ENCODE measurements around the gene CENPX. TPM values are rescaled to one million over a fixed set of nuclear protein-coding genes. Genes with fewer than 3 reads are reported as not detected.

Gene CENPX
- total and polyA plus RNA-seq, 2 of the 13 experiments (the other 11 are each of a cell fraction or from before 2014, with no cell fraction given) = 92.7 to 170 TPM

- peak overlapping the region; percentile 95 for H3K27ac ChIP-seq (ENCODE audit: extremely low read length, insufficient read depth, low read length)
- peak overlapping the region; percentile 70 for H3K4me2 ChIP-seq (ENCODE audit: low read depth, low read length)
- peaks cover 75% of the 10 kb centered on the region for H3K79me2 ChIP-seq (ENCODE audit: insufficient read depth, low read length)
- H3K4me1 ChIP-seq (ENCODE audit: insufficient read depth, low read length) = peaks cover 99% of the 10 kb centered on the region
- CTCF ChIA-PET (ENCODE audit: low intra/inter-chr PET ratio, low total read pairs) = interaction anchor here (5.6 kb wide), 1 partner anchor 38 kb away, joined by 73 read pairs; the partner anchor contains the start of gene NOTUM
- no peaks in the 10 kb centered on the region for H4K20me1 ChIP-seq (ENCODE audit: insufficient read depth, low read length)
- DNase-seq (ENCODE audit: low spot score) (no peak), FAIRE-seq (no peak), ATAC-seq (no peak)
- H3K9ac ChIP-seq (ENCODE audit: insufficient read depth, low read depth, low read length) = peak overlapping the region; percentile 80
- H3K36me3 ChIP-seq (replicated peaks in 1 of 2; ENCODE audit: control insufficient read depth in 1 of 2, insufficient read depth in 2 of 2, low read length in 2 of 2) = no peaks in the 10 kb centered on the region
- no peaks in the 10 kb centered on the region for H3K9me3 ChIP-seq (ENCODE audit: low read length)
- no peak overlapping the region for H2AFZ ChIP-seq (ENCODE audit: low read length)
- H3K27me3 ChIP-seq (ENCODE audit: control insufficient read depth in 1 of 2, insufficient read depth in 2 of 2, low read length in 2 of 2) = no peaks in the 10 kb centered on the region
- POLR2A ChIA-PET = interaction anchor here (3.2 to 16.1 kb wide), 7 partner anchors 19 to 44 kb away, joined by 11 to 470 read pairs (median 356); partner anchors contain the start of genes ASPSCR1, CENPX, LRRC45 and NOTUM
- BruUV-seq (replicated peaks) = no TSS peak
- in situ Hi-C loops (cut with HindIII; ENCODE audit: extremely low pct_ligation_motif_present, low pct_unique_long_range_greater_than_20kb) (loop anchor here (5.0 kb wide), 1 partner anchor 41 kb away; no protein-coding TSS in a partner anchor), intact Hi-C loops (cut with micrococcal nuclease; ENCODE audit: unreplicated experiment) (no loop called here)
- 82% methylated on average over 7 of the region's 7 CpGs for WGBS (ENCODE audit: low lambda C conversion rate)
- TF ChIP-seq ZNF460 (CRISPR knock-in tag; IDR thresholded peaks at IDR 0.05; ENCODE audit: borderline replicate concordance) (no peak), AHR (CRISPR knock-in tag; IDR thresholded peaks at IDR 0.05) (no peak), PAWR (CRISPR knock-in tag; IDR thresholded peaks at IDR 0.05; ENCODE audit: borderline replicate concordance) (no peak), ZNF501 (CRISPR knock-in tag; IDR thresholded peaks at IDR 0.05) (no peak), HDAC2 (CRISPR knock-in tag; IDR thresholded peaks at IDR 0.05) (no peak), TSC22D2 (CRISPR knock-in tag; IDR thresholded peaks at IDR 0.05; ENCODE audit: borderline replicate concordance) (0 out of 2 replicates have a peak, but pooled peaks have one; percentile 24), TFDP1 (CRISPR knock-in tag; IDR thresholded peaks at IDR 0.05; ENCODE audit: borderline replicate concordance) (no peak), ZMYM3 (CRISPR knock-in tag; IDR thresholded peaks at IDR 0.05) (no peak), ZNF224 (CRISPR knock-in tag; IDR thresholded peaks at IDR 0.05) (no peak), PRPF4 (IDR thresholded peaks at IDR 0.05; ENCODE audit: low read depth, low read length, poor library complexity, severe bottlenecking) (peak; percentile 96), CENPBD1 (CRISPR knock-in tag; IDR thresholded peaks at IDR 0.05; ENCODE audit: borderline replicate concordance, low read depth) (no peak), JUND (CRISPR knock-in tag; IDR thresholded peaks at IDR 0.05) (no peak), REXO4 (CRISPR knock-in tag; IDR thresholded peaks at IDR 0.05; ENCODE audit: borderline replicate concordance) (no peak), ZKSCAN1 (IDR thresholded peaks at IDR 0.05; ENCODE audit: low read length) (no peak), PATZ1 (CRISPR knock-in tag; IDR thresholded peaks at IDR 0.05) (no peak), AGO2 (optimal IDR thresholded peaks at IDR 0.05; ENCODE audit: low read depth, low read length) (no peak), SMYD3 (CRISPR knock-in tag; IDR thresholded peaks at IDR 0.05) (no peak), FUBP1 (CRISPR knock-in tag; IDR thresholded peaks at IDR 0.05; ENCODE audit: borderline replicate concordance) (no peak), ZBTB38 (CRISPR knock-in tag; IDR thresholded peaks at IDR 0.05) (peak; percentile 34; the same call in 1 of the 2 replicates), SAP130 (CRISPR knock-in tag; IDR thresholded peaks at IDR 0.05; ENCODE audit: low read depth) (0 out of 2 replicates have a peak, but pooled peaks have one; percentile 14)
- H3K4me3 ChIP-seq (replicated peaks in 1 of 3; ENCODE audit: insufficient read depth in 1 of 3, low read depth in 2 of 3, low read length in 3 of 3) = peak overlapping the region in 2 of 3 experiments; percentile 7 to 46; a peak in 1 of 6 replicates
These were observed 24.5 kb downstream of the CENPX start for GRCh38 chr17:81998212-81998611.

All from HepG2 (cell line).